ENCODE data around the gene ARAP3. TPM values are rescaled to one million over a fixed set of nuclear protein-coding genes. Genes with fewer than 3 reads are reported as not detected.

ARAP3 gene
- total and polyA plus RNA-seq, 4 donors, result 15.7 to 26.6 (median 19.7) TPM

DNA sequence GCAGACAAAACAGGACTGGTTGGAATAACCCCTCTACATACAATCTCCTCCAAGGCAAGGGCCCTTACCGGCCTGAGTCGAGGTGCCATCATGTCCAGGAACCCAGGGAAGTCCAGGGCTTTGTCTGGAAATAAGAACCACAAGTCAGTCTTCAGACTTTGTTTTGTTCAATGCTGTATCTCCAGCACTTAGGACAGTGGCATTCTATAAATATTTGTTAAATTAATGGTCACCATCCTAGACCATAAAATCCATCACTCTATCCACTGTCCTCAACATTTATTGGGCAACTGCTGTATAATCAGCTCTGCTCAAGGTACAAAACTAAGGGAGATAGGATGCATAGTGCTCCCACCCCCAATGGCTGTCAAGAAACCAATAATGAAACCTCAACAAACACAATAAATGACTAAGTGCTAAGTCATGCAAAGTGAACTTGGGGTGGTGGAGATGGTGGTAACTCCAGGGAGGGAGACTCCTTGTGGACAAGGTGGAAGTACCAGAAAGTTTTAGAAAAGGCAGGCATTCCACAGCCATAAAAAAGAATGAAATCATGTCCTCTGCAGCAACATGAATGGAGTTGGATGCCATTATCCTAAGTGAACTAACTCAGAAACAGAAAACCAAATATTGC, 40.3 kb downstream of the ARAP3 start:
- WGBS, 2 donors, result 89 to 93% methylated on average over 2 of the region's 2 CpGs
- TF ChIP-seq, protein P1, sequence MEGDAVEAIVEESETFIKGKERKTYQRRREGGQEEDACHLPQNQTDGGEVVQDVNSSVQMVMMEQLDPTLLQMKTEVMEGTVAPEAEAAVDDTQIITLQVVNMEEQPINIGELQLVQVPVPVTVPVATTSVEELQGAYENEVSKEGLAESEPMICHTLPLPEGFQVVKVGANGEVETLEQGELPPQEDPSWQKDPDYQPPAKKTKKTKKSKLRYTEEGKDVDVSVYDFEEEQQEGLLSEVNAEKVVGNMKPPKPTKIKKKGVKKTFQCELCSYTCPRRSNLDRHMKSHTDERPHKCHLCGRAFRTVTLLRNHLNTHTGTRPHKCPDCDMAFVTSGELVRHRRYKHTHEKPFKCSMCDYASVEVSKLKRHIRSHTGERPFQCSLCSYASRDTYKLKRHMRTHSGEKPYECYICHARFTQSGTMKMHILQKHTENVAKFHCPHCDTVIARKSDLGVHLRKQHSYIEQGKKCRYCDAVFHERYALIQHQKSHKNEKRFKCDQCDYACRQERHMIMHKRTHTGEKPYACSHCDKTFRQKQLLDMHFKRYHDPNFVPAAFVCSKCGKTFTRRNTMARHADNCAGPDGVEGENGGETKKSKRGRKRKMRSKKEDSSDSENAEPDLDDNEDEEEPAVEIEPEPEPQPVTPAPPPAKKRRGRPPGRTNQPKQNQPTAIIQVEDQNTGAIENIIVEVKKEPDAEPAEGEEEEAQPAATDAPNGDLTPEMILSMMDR (IDR thresholded peaks at IDR 0.05; ENCODE audit: control extremely low read depth, extremely low read depth), result no peak
- Histone ChIP-seq H3K9me3 (ENCODE audit: control insufficient read depth in 4 of 4, insufficient read depth in 3 of 4, low read length in 3 of 4) (no peaks in the 10 kb centered on the region), H3K36me3 (ENCODE audit: control insufficient read depth in 4 of 4, insufficient read depth in 4 of 4, low read length in 4 of 4) (peaks cover 0 to 16% (median 13%) of the 10 kb centered on the region in 4 donors), H3K4me3 (no peak overlapping the region), H3K9ac (ENCODE audit: insufficient read depth in 1 of 2, low read length in 2 of 2) (no peak overlapping the region), H3K27me3 (ENCODE audit: control insufficient read depth in 3 of 3, insufficient read depth in 3 of 3, low read length in 2 of 3) (peaks cover 0 to 15% (median 14%) of the 10 kb centered on the region in 3 donors), H3K27ac (ENCODE audit: low read depth in 1 of 2, low read length in 1 of 2) (no peak overlapping the region), H3K4me1 (ENCODE audit: control insufficient read depth in 5 of 5, insufficient read depth in 5 of 5, low read length in 5 of 5) (peaks cover 0 to 12% (median 0%) of the 10 kb centered on the region in 5 donors)
- ATAC-seq (ENCODE audit: insufficient read depth, low FRiP score) (no peak), DNase-seq (no peak)

DNA sequence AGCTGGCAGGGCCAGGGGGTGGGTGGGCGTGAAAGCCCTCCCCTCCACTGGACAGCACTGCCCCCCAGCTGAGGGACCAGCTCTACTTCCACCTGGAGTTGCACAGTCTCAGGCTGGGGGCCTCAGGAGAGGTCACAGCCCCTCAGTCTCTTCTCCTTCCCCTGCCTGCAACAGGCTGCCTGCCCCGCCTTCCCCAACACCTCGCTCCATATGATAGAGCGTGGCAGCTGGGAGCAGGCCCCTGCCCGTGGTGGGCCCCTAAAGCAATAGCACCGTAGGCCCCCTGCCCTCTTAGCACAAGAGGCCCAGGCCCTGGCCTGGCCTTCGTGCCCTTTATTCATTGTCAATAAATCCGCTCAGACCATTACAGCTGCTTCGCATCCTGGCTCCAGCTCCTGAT, 41.3 kb downstream of the ARAP3 start:
- Histone ChIP-seq H3K4me1 (ENCODE audit: control insufficient read depth in 5 of 5, insufficient read depth in 5 of 5, low read length in 5 of 5) (peaks cover 0 to 18% (median 4%) of the 10 kb centered on the region in 5 donors), H3K4me3 (no peak overlapping the region), H3K27me3 (ENCODE audit: control insufficient read depth in 3 of 3, insufficient read depth in 3 of 3, low read length in 2 of 3) (peaks cover 0 to 15% (median 14%) of the 10 kb centered on the region in 3 donors), H3K9ac (ENCODE audit: insufficient read depth in 1 of 2, low read length in 2 of 2) (no peak overlapping the region), H3K9me3 (ENCODE audit: control insufficient read depth in 4 of 4, insufficient read depth in 3 of 4, low read length in 3 of 4) (no peaks in the 10 kb centered on the region), H3K36me3 (ENCODE audit: control insufficient read depth in 4 of 4, insufficient read depth in 4 of 4, low read length in 4 of 4) (peaks cover 0 to 14% (median 8%) of the 10 kb centered on the region in 4 donors), H3K27ac (ENCODE audit: low read depth in 1 of 2, low read length in 1 of 2) (no peak overlapping the region)
- 89 to 93% methylated on average over 9 of the region's 9 CpGs for WGBS, 2 donors
- TF ChIP-seq, protein P1 (IDR thresholded peaks at IDR 0.05; ENCODE audit: control extremely low read depth, extremely low read depth), result no peak
- ATAC-seq (ENCODE audit: insufficient read depth, low FRiP score) (no peak), DNase-seq (no peak)

DNA sequence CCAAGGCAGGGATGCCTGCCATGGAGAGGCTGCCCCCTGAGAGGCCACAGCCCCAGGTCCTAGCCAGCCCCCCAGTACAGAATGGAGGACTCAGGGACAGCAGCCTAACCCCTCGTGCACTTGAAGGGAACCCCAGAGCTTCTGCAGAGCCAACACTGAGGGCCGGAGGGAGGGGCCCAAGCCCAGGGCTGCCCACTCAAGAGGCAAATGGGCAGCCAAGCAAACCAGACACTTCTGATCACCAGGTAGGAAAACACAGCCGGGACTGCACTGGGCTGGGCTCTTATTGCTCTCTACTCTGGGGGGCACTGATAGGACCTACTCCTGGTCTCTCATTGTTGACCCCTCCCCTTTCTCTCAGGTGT, 42.0 kb downstream of the ARAP3 start:
- 89 to 94% methylated on average over 3 of the region's 3 CpGs for WGBS, 2 donors
- H3K4me1 ChIP-seq (ENCODE audit: control insufficient read depth in 5 of 5, insufficient read depth in 5 of 5, low read length in 5 of 5), result peaks cover 0 to 23% (median 8%) of the 10 kb centered on the region in 5 donors
- TF ChIP-seq, protein P1 (IDR thresholded peaks at IDR 0.05; ENCODE audit: control extremely low read depth, extremely low read depth), result no peak
- no peak for DNase-seq
- no peak for ATAC-seq (ENCODE audit: insufficient read depth, low FRiP score)
- peaks cover 0 to 13% (median 6%) of the 10 kb centered on the region in 4 donors for H3K36me3 ChIP-seq (ENCODE audit: control insufficient read depth in 4 of 4, insufficient read depth in 4 of 4, low read length in 4 of 4)
- H3K4me3 ChIP-seq, result no peak overlapping the region
- no peaks in the 10 kb centered on the region for H3K9me3 ChIP-seq (ENCODE audit: control insufficient read depth in 4 of 4, insufficient read depth in 3 of 4, low read length in 3 of 4)
- peaks cover 0 to 15% (median 14%) of the 10 kb centered on the region in 3 donors for H3K27me3 ChIP-seq (ENCODE audit: control insufficient read depth in 3 of 3, insufficient read depth in 3 of 3, low read length in 2 of 3)
- no peak overlapping the region for H3K9ac ChIP-seq (ENCODE audit: insufficient read depth in 1 of 2, low read length in 2 of 2)
- H3K27ac ChIP-seq (ENCODE audit: low read depth in 1 of 2, low read length in 1 of 2), result no peak overlapping the region

Data from lung (tissue), 12 donors.